Naive thymus-derived CD4-positive, alpha-beta T cell (primary cell): ENCODE data around the gene TPM2. TPM values are rescaled to one million over a fixed set of nuclear protein-coding genes. Genes with fewer than 3 reads are reported as not detected.

Experiments
- ATAC-seq: fragments of 150-1000 bp; cut with Tn5 transposase; 2 replicates; pipeline ENCODE4 v1.10.0; 2021; ENCODE audit warnings: mild to moderate bottlenecking, moderate library complexity
- CTCF ChIA-PET: fragments of 350-600 bp; sonication (Branson Sonifier 250); formaldehyde crosslinking; loops from one replicate; lab custom pipeline; 2021; ENCODE audit warnings: antibody characterized with exemption; lab: Charles Lee
- POLR2A ChIA-PET: fragments of 350-600 bp; sonication (Branson Sonifier 250); formaldehyde crosslinking; loops from one replicate; lab custom pipeline; 2021; ENCODE audit warnings: antibody characterized with exemption, inconsistent platforms; lab: Charles Lee
- DNase-seq, 9 donors: peaks; one replicate each; pipeline versions ENCODE4 v3.0.0 to v3.0.0-alpha.2; 2020 to 2022; ENCODE audit warnings: mixed read lengths in 1 of 9
- H3K27ac ChIP-seq: one replicate; pipeline ENCODE4 v1.7.0; 2013; ENCODE audit warnings: mild to moderate bottlenecking, low read depth, low read length, moderate library complexity
- H3K27me3 ChIP-seq, 2 donors: one replicate each; pipeline ENCODE4 v1.7.0; 2013; ENCODE audit warnings: low read length in 2 of 2, mild to moderate bottlenecking in 2 of 2, moderate library complexity in 2 of 2; ENCODE audit not compliant: control insufficient read depth in 2 of 2, insufficient read depth in 2 of 2
- H3K36me3 ChIP-seq, 3 experiments: 1 replicate in 2 of 3; 2 replicates in 1 of 3; pipeline ENCODE4 v1.7.0; 2013; ENCODE audit warnings: low read length in 3 of 3, mild to moderate bottlenecking in 3 of 3, moderate library complexity in 1 of 3; ENCODE audit not compliant: insufficient read depth in 3 of 3, control insufficient read depth in 2 of 3
- H3K4me1 ChIP-seq, 2 donors: one replicate each; pipeline ENCODE4 v1.7.0; 2013; ENCODE audit warnings: low read length in 2 of 2, mild to moderate bottlenecking in 2 of 2, moderate library complexity in 1 of 2; ENCODE audit not compliant: control insufficient read depth in 2 of 2, insufficient read depth in 2 of 2
- H3K4me3 ChIP-seq: 2 replicates; pipeline ENCODE4 v1.7.0; 2013; ENCODE audit warnings: mild to moderate bottlenecking, low read length
- H3K9me3 ChIP-seq, 3 experiments: 1 replicate in 2 of 3; 2 replicates in 1 of 3; pipeline ENCODE4 v1.7.0; 2013; ENCODE audit warnings: low read length in 3 of 3; ENCODE audit not compliant: control insufficient read depth in 2 of 3
- H3K27ac Mint-ChIP-seq, 9 donors: one replicate each; pipeline ENCODE4 v1.8.0; 2020 to 2022; ENCODE audit warnings: mixed read lengths in 9 of 9, mild to moderate bottlenecking in 8 of 9, moderate library complexity in 5 of 9, inconsistent platforms in 2 of 9
- H3K27me3 Mint-ChIP-seq, 5 donors: one replicate each; pipeline ENCODE4 v1.8.0; 2021 to 2022; ENCODE audit warnings: mixed read lengths in 5 of 5, mild to moderate bottlenecking in 1 of 5
- H3K36me3 Mint-ChIP-seq, 5 donors: one replicate each; pipeline ENCODE4 v1.8.0; 2020 to 2022; ENCODE audit warnings: mixed read lengths in 5 of 5, mild to moderate bottlenecking in 3 of 5, inconsistent platforms in 1 of 5
- H3K4me1 Mint-ChIP-seq, 7 donors: one replicate each; pipeline ENCODE4 v1.8.0; 2020 to 2022; ENCODE audit warnings: mixed read lengths in 7 of 7, mild to moderate bottlenecking in 3 of 7, inconsistent platforms in 1 of 7
- H3K4me3 Mint-ChIP-seq, 10 donors: one replicate each; pipeline ENCODE4 v1.8.0; 2020 to 2022; ENCODE audit warnings: mild to moderate bottlenecking in 10 of 10, mixed read lengths in 10 of 10, moderate library complexity in 6 of 10, inconsistent platforms in 2 of 10
- H3K9me3 Mint-ChIP-seq, 11 donors: one replicate each; pipeline ENCODE4 v1.8.0; 2020 to 2022; ENCODE audit warnings: mixed read lengths in 11 of 11, mild to moderate bottlenecking in 4 of 11, inconsistent platforms in 1 of 11, moderate library complexity in 1 of 11
- intact Hi-C, 2 donors: fragments of 100-400 bp; cut with micrococcal nuclease; formaldehyde crosslinking; loops; one replicate each; pipeline ENCODE4 v1.15.1; 2023
- polyA plus RNA-seq, 2 donors: library from polyadenylated mRNA; unstranded; fragments of 300-500 nt; fragmentation: Illumina TruSeq; gene quantifications; one replicate each; pipeline ENCODE4 v1.2.3, GENCODE V29; 2021
- total RNA-seq, 6 experiments: library from RNA in 5 of 6; stranded (reverse) in 5 of 6; gene quantifications; 1 replicate in 5 of 6; 2 replicates in 1 of 6; pipeline ENCODE4 v1.2.3 and lab custom pipeline; 2021 to 2026

Gene TPM2
- total and polyA plus RNA-seq, 7 experiments from 2014 or later, result 0.87 to 136 (median 40.0) TPM; not detected in 1

GRCh38 chr9:35711501-35712428 lies 22.0 kb upstream of the TPM2 start:
- H3K9me3 ChIP-seq, result no peaks in the 10 kb centered on the region
- Mint-ChIP-seq H3K27ac (peak overlapping the region in 1 of 9 donors; percentile 2), H3K4me3 (no peak overlapping the region), H3K36me3 (peaks cover 29 to 75% (median 40%) of the 10 kb centered on the region in 5 donors), H3K27me3 (no peaks in the 10 kb centered on the region), H3K4me1 (peaks cover 0 to 6% (median 0%) of the 10 kb centered on the region in 7 donors), H3K9me3 (peaks cover 0 to 1% (median 0%) of the 10 kb centered on the region in 11 donors)
- H3K4me1 ChIP-seq, result no peaks in the 10 kb centered on the region
- intact Hi-C loops, result no loop called here
- no peak overlapping the region for H3K27ac ChIP-seq
- ChIA-PET CTCF (interaction anchor here (0.6 to 1.5 kb wide), 3 partner anchors 9 to 342 kb away, joined by 3 to 5 read pairs (median 3); no protein-coding TSS in a partner anchor), POLR2A (interaction anchor here (0.6 to 1.4 kb wide), 3 partner anchors 10 to 24 kb away, joined by 3 read pairs; no protein-coding TSS in a partner anchor)
- DNase-seq, result no peak
- no peak overlapping the region for H3K4me3 ChIP-seq
- peaks cover 31 to 95% (median 63%) of the 10 kb centered on the region in 3 experiments for H3K36me3 ChIP-seq
- no peak for ATAC-seq
- H3K27me3 ChIP-seq, result no peaks in the 10 kb centered on the region

- Histone ChIP-seq H3K9me3 (no peaks in the 10 kb centered on the region), H3K36me3 (peaks cover 33 to 95% (median 63%) of the 10 kb centered on the region in 3 experiments), H3K4me1 (no peaks in the 10 kb centered on the region), H3K27ac (no peak overlapping the region), H3K27me3 (no peaks in the 10 kb centered on the region), H3K4me3 (no peak overlapping the region)
- Mint-ChIP-seq H3K4me3 (no peak overlapping the region), H3K9me3 (peaks cover 0 to 3% (median 0%) of the 10 kb centered on the region in 11 donors), H3K36me3 (peaks cover 26 to 72% (median 37%) of the 10 kb centered on the region in 5 donors), H3K27me3 (no peaks in the 10 kb centered on the region), H3K4me1 (peaks cover 0 to 8% (median 0%) of the 10 kb centered on the region in 7 donors), H3K27ac (peak overlapping the region in 1 of 9 donors; percentile 2)
- ChIA-PET POLR2A (interaction anchor here (0.6 to 1.4 kb wide), 2 partner anchors 9 to 23 kb away, joined by 3 read pairs; no protein-coding TSS in a partner anchor), CTCF (no interaction called here)
- DNase-seq (no peak), ATAC-seq (no peak)
- intact Hi-C loops, result no loop called here
These were observed 21.2 kb upstream of the TPM2 start for GRCh38 chr9:35710818-35711500.

DNA sequence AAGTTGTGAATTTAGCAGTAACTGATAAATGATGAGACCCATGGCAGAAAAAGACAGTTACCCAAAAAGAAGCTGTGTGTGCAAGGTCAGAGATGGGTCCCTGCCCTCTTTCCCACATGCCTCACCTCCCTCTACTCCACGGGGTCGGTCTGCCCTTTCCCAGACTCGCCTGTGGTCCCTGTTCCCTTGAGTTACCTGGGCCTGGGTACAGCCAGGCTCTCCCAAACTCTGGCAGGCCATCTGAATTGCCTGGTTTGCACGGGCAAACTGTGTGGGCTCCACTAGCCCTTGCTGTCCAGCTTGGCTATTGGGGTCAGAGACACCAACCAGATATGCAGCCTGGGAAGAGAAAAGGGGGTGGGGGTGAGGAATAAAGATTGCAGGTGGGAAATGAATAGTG lies 18.4 kb upstream of the TPM2 start:
- Histone ChIP-seq H3K4me3 (no peak overlapping the region), H3K36me3 (peaks cover 54 to 95% (median 65%) of the 10 kb centered on the region in 3 experiments), H3K27ac (no peak overlapping the region), H3K9me3 (no peaks in the 10 kb centered on the region), H3K4me1 (no peaks in the 10 kb centered on the region), H3K27me3 (no peaks in the 10 kb centered on the region)
- Mint-ChIP-seq H3K27ac (peak overlapping the region in 3 of 9 donors; percentile 10 to 81 (median 14)), H3K36me3 (peaks cover 29 to 72% (median 44%) of the 10 kb centered on the region in 5 donors), H3K4me3 (no peak overlapping the region), H3K27me3 (no peaks in the 10 kb centered on the region), H3K9me3 (peaks cover 0 to 2% (median 0%) of the 10 kb centered on the region in 11 donors), H3K4me1 (peaks cover 0 to 7% (median 0%) of the 10 kb centered on the region in 7 donors)
- ChIA-PET POLR2A (no interaction called here), CTCF (interaction anchor here (0.5 to 1.1 kb wide), 3 partner anchors 12 to 53 kb away, joined by 3 to 5 read pairs (median 4); no protein-coding TSS in a partner anchor)
- no peak for DNase-seq
- no peak for ATAC-seq
- intact Hi-C loops, result no loop called here

DNA sequence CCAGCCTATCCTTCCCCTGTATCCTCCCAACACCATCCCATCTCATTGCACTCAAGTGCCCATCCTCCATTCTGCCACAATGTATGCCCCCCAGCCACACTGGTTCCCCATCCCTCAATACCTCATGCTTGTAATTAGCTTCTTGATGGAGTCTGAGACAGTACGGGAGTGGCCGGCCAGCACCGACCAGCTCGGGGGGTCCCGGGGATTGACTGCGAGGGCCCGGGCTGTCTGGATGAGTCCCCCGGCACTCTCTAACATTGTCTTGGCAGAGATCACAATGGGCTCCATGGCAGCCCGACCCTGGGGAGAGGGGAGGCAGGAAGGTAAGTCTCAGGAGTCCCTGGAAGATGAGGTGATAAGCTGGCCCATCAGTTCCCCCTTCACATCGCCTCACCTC lies 17.2 kb upstream of the TPM2 start:
- Mint-ChIP-seq H3K4me3 (no peak overlapping the region), H3K27ac (peak overlapping the region in 7 of 9 donors; percentile 28 to 80 (median 61)), H3K9me3 (peaks cover 0 to 2% (median 0%) of the 10 kb centered on the region in 11 donors), H3K4me1 (peaks cover 0 to 8% (median 0%) of the 10 kb centered on the region in 7 donors), H3K27me3 (no peaks in the 10 kb centered on the region), H3K36me3 (peaks cover 30 to 70% (median 44%) of the 10 kb centered on the region in 5 donors)
- H3K36me3 ChIP-seq, result peaks cover 55 to 95% (median 62%) of the 10 kb centered on the region in 3 experiments
- no peak overlapping the region for H3K4me3 ChIP-seq
- H3K27me3 ChIP-seq, result no peaks in the 10 kb centered on the region
- no peaks in the 10 kb centered on the region for H3K4me1 ChIP-seq
- ATAC-seq (no peak), DNase-seq (no peak)
- H3K27ac ChIP-seq, result peak overlapping the region; percentile 32
- no peaks in the 10 kb centered on the region for H3K9me3 ChIP-seq
- intact Hi-C loops, result no loop called here
- CTCF ChIA-PET, result interaction anchor here (2.2 kb wide), 1 partner anchor 10 kb away, joined by 11 read pairs; no protein-coding TSS in a partner anchor
- POLR2A ChIA-PET, result interaction anchor here (3.1 kb wide), 1 partner anchor 11 kb away, joined by 9 read pairs; no protein-coding TSS in a partner anchor

DNA sequence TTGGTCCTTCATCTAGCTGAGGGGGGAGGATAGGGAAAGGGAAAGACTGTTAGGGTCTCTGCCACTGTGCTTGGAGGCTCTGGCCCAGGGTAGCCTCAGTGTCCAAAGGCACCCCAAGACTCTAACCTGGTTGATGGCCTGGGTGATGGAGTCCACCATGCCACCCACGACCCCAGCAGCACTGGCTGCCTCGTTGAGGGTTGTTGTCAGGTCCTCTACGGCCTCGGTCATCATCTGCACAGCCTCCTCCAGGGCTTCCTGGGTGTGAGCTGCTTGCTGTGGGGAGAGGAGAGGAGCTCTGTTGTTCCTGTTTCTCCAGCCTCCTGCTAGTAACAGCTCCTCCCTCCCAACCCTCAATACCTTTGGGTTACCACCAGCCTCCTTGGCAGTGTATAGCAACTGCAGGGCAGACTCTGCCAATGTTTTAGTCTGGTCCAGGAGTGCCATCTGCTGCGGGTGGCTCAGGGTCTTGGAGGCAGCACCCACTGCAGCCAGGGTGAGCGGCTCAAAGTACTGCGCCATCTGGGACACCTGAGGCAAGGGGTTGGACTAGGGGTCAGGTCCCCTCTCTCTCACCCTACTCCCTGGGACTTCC lies 16.2 kb upstream of the TPM2 start:
- Mint-ChIP-seq H3K4me3 (no peak overlapping the region), H3K27me3 (no peaks in the 10 kb centered on the region), H3K36me3 (peaks cover 30 to 61% (median 41%) of the 10 kb centered on the region in 5 donors), H3K9me3 (peaks cover 0 to 2% (median 0%) of the 10 kb centered on the region in 11 donors), H3K4me1 (peaks cover 0 to 8% (median 0%) of the 10 kb centered on the region in 7 donors), H3K27ac (no peak overlapping the region)
- H3K36me3 ChIP-seq, result peaks cover 56 to 95% (median 65%) of the 10 kb centered on the region in 3 experiments
- H3K4me1 ChIP-seq, result no peaks in the 10 kb centered on the region
- H3K27ac ChIP-seq, result no peak overlapping the region
- ChIA-PET CTCF (interaction anchor here (1.0 to 2.2 kb wide), 3 partner anchors 9 to 48 kb away, joined by 3 to 11 read pairs (median 4); partner anchors contain the start of genes CCDC107 and RMRP), POLR2A (interaction anchor here (3.1 kb wide), 1 partner anchor 10 kb away, joined by 9 read pairs; no protein-coding TSS in a partner anchor)
- no peak for ATAC-seq
- no peaks in the 10 kb centered on the region for H3K9me3 ChIP-seq
- no peak overlapping the region for H3K4me3 ChIP-seq
- no peak for DNase-seq
- no peaks in the 10 kb centered on the region for H3K27me3 ChIP-seq
- intact Hi-C loops, result no loop called here
